ENCODE results near the gene PRELID2. TPM values are rescaled to one million over a fixed set of nuclear protein-coding genes. Genes with fewer than 3 reads are reported as not detected.

Gene PRELID2
- total RNA-seq, 1 experiment from 2014 or later: 26.0 TPM

- ChIA-PET CTCF (interaction anchor here (0.7 kb wide), 1 partner anchor 35 kb away, joined by 3 read pairs; no protein-coding TSS in a partner anchor), POLR2A (no interaction called here)
- no TSS peak for BruUV-seq (replicated peaks)
- no peak overlapping the region for H3K27ac Mint-ChIP-seq (ENCODE audit: unreplicated experiment)
- Histone ChIP-seq H3K36me3 (ENCODE audit: control insufficient read depth, insufficient read depth, low read length) (no peaks in the 10 kb centered on the region), H3K4me1 (peaks cover 33% of the 10 kb centered on the region), H3K4me3 (ENCODE audit: low read depth, low read length) (no peak overlapping the region), H3K27me3 (replicated peaks; ENCODE audit: control insufficient read depth, insufficient read depth, low read length) (no peaks in the 10 kb centered on the region), H3K9me3 (no peaks in the 10 kb centered on the region)
- peaks cover 29% of the 10 kb centered on the region for H3K4me1 Mint-ChIP-seq (ENCODE audit: low read depth, unreplicated experiment)
- no peak for DNase-seq
- H3K27me3 Mint-ChIP-seq (ENCODE audit: insufficient read depth, unreplicated experiment): no peaks in the 10 kb centered on the region
- H3K4me3 Mint-ChIP-seq (ENCODE audit: unreplicated experiment): no peak overlapping the region
- TF ChIP-seq CTCF (IDR thresholded peaks at IDR 0.05; ENCODE audit: insufficient read depth in 1 of 2, low read depth in 1 of 2, low read length in 1 of 2, severe bottlenecking in 1 of 2, unreplicated experiment in 1 of 2): no peak
- intact Hi-C loops (cut with micrococcal nuclease; ENCODE audit: unreplicated experiment): no loop called here
- no peaks in the 10 kb centered on the region for H3K9me3 Mint-ChIP-seq (ENCODE audit: unreplicated experiment)
- no peaks in the 10 kb centered on the region for H3K36me3 Mint-ChIP-seq (ENCODE audit: insufficient read depth, unreplicated experiment)
These were observed 23.8 kb upstream of the PRELID2 start for GRCh38 chr5:145858959-145859358.

- H3K27ac Mint-ChIP-seq (ENCODE audit: unreplicated experiment): peak overlapping the region; percentile 56
- Histone ChIP-seq H3K4me3 (ENCODE audit: low read depth, low read length) (no peak overlapping the region; the same call in 1 of the 2 replicates), H3K4me1 (peaks cover 39% of the 10 kb centered on the region), H3K36me3 (ENCODE audit: control insufficient read depth, insufficient read depth, low read length) (no peaks in the 10 kb centered on the region), H3K27me3 (replicated peaks; ENCODE audit: control insufficient read depth, insufficient read depth, low read length) (no peaks in the 10 kb centered on the region), H3K9me3 (no peaks in the 10 kb centered on the region)
- TF ChIP-seq CTCF (IDR thresholded peaks at IDR 0.05; ENCODE audit: insufficient read depth in 1 of 2, low read depth in 1 of 2, low read length in 1 of 2, severe bottlenecking in 1 of 2, unreplicated experiment in 1 of 2): no peak
- no peaks in the 10 kb centered on the region for H3K36me3 Mint-ChIP-seq (ENCODE audit: insufficient read depth, unreplicated experiment)
- H3K4me3 Mint-ChIP-seq (ENCODE audit: unreplicated experiment): peak overlapping the region; percentile 57
- H3K9me3 Mint-ChIP-seq (ENCODE audit: unreplicated experiment): no peaks in the 10 kb centered on the region
- POLR2A ChIA-PET: no interaction called here
- no TSS peak for BruUV-seq (replicated peaks)
- peak; percentile 31 to 54 for DNase-seq
- CTCF ChIA-PET: interaction anchor here (0.7 kb wide), 1 partner anchor 21 kb away, joined by 3 read pairs; the partner anchor contains the start of gene PRELID2
- intact Hi-C loops (cut with micrococcal nuclease; ENCODE audit: unreplicated experiment): no loop called here
- no peaks in the 10 kb centered on the region for H3K27me3 Mint-ChIP-seq (ENCODE audit: insufficient read depth, unreplicated experiment)
- H3K4me1 Mint-ChIP-seq (ENCODE audit: low read depth, unreplicated experiment): peaks cover 41% of the 10 kb centered on the region
These were observed 21.2 kb upstream of the PRELID2 start for GRCh38 chr5:145856285-145856818.

- no peaks in the 10 kb centered on the region for H3K36me3 Mint-ChIP-seq (ENCODE audit: insufficient read depth, unreplicated experiment)
- ChIA-PET POLR2A (no interaction called here), CTCF (interaction anchor here (0.7 kb wide), 1 partner anchor 21 kb away, joined by 3 read pairs; the partner anchor contains the start of gene PRELID2)
- Histone ChIP-seq H3K27me3 (replicated peaks; ENCODE audit: control insufficient read depth, insufficient read depth, low read length) (no peaks in the 10 kb centered on the region), H3K4me3 (ENCODE audit: low read depth, low read length) (no peak overlapping the region), H3K36me3 (ENCODE audit: control insufficient read depth, insufficient read depth, low read length) (no peaks in the 10 kb centered on the region), H3K9me3 (no peaks in the 10 kb centered on the region), H3K4me1 (peaks cover 39% of the 10 kb centered on the region)
- intact Hi-C loops (cut with micrococcal nuclease; ENCODE audit: unreplicated experiment): no loop called here
- no peaks in the 10 kb centered on the region for H3K27me3 Mint-ChIP-seq (ENCODE audit: insufficient read depth, unreplicated experiment)
- peaks cover 43% of the 10 kb centered on the region for H3K4me1 Mint-ChIP-seq (ENCODE audit: low read depth, unreplicated experiment)
- peak overlapping the region; percentile 57 for H3K4me3 Mint-ChIP-seq (ENCODE audit: unreplicated experiment)
- BruUV-seq (replicated peaks): no TSS peak
- no peaks in the 10 kb centered on the region for H3K9me3 Mint-ChIP-seq (ENCODE audit: unreplicated experiment)
- peak overlapping the region; percentile 56 for H3K27ac Mint-ChIP-seq (ENCODE audit: unreplicated experiment)
- TF ChIP-seq CTCF (IDR thresholded peaks at IDR 0.05; ENCODE audit: insufficient read depth in 1 of 2, low read depth in 1 of 2, low read length in 1 of 2, severe bottlenecking in 1 of 2, unreplicated experiment in 1 of 2): no peak
- DNase-seq: no peak
These were observed 20.7 kb upstream of the PRELID2 start for GRCh38 chr5:145855763-145856267.

Measured in Caco-2 (cell line).